ENCODE data around the gene SEMA6D.

DNA sequence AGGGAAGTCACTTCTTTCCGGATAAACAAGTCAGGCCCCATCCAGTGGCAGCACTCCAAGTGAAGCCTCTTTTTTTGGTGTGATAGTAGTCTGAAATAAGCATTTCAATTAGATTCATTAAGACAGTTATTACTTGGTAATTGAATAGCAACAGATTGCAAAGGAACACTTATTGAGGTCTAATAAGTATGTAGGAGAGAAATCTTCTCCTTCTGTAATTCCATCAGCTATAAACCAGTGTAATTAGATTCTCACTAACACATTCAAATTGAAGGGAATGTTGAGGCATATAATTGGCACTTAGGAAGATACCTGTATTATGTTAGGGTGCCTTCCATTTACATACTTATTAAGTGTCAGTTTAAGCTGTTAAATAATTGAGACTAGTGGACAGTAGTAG, 73.9 kb downstream of the SEMA6D start:
- TF ChIP-seq, protein P1, sequence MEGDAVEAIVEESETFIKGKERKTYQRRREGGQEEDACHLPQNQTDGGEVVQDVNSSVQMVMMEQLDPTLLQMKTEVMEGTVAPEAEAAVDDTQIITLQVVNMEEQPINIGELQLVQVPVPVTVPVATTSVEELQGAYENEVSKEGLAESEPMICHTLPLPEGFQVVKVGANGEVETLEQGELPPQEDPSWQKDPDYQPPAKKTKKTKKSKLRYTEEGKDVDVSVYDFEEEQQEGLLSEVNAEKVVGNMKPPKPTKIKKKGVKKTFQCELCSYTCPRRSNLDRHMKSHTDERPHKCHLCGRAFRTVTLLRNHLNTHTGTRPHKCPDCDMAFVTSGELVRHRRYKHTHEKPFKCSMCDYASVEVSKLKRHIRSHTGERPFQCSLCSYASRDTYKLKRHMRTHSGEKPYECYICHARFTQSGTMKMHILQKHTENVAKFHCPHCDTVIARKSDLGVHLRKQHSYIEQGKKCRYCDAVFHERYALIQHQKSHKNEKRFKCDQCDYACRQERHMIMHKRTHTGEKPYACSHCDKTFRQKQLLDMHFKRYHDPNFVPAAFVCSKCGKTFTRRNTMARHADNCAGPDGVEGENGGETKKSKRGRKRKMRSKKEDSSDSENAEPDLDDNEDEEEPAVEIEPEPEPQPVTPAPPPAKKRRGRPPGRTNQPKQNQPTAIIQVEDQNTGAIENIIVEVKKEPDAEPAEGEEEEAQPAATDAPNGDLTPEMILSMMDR (IDR thresholded peaks at IDR 0.05; ENCODE audit: borderline replicate concordance, extremely low read depth, low read length, poor library complexity, severe bottlenecking), result no peak
- TF ChIP-seq EZH2 (IDR thresholded peaks at IDR 0.05; ENCODE audit: borderline replicate concordance, low read depth, low read length, severe bottlenecking), result no peak

Measured in DND-41 (cell line).